Loucy (cell line): ENCODE data around the gene TMC5.

Source experiments
- H2AFZ ChIP-seq: fragments of 200-600 bp; sonication (generic); 2 replicates; pipeline ENCODE4 v1.6.0; 2016; ENCODE audit warnings: antibody characterized with exemption, mild to moderate bottlenecking, low read length, moderate library complexity
- H3F3A ChIP-seq: fragments of 200-600 bp; 2 replicates; pipeline ENCODE4 v1.6.0; 2016; ENCODE audit warnings: antibody characterized with exemption, low read depth, mild to moderate bottlenecking
- H3K27me3 ChIP-seq: fragments of 200-600 bp; sonication (generic); 2 replicates; pipeline ENCODE4 v1.6.1; 2014; ENCODE audit warnings: low read length, mild to moderate bottlenecking; ENCODE audit not compliant: insufficient read depth, poor library complexity, severe bottlenecking
- H3K36me3 ChIP-seq: fragments of 200-600 bp; sonication (generic); 2 replicates; pipeline ENCODE4 v1.6.1; 2016; ENCODE audit warnings: low read length; ENCODE audit not compliant: insufficient read depth
- H3K4me1 ChIP-seq: fragments of 200-600 bp; sonication (generic); 2 replicates; pipeline ENCODE4 v1.5.1; 2014; ENCODE audit warnings: low read length, mild to moderate bottlenecking; ENCODE audit not compliant: insufficient read depth, poor library complexity, severe bottlenecking
- H3K4me2 ChIP-seq: fragments of 200-600 bp; sonication (generic); 2 replicates; pipeline ENCODE4 v1.6.0; 2014; ENCODE audit warnings: antibody characterized with exemption, low read length, low read depth, mild to moderate bottlenecking; ENCODE audit not compliant: poor library complexity, severe bottlenecking
- H3K4me3 ChIP-seq: fragments of 200-600 bp; sonication (generic); 2 replicates; pipeline ENCODE4 v1.5.1; 2014; ENCODE audit warnings: low read length, mild to moderate bottlenecking, mixed read lengths; ENCODE audit not compliant: poor library complexity, severe bottlenecking
- H3K79me2 ChIP-seq: fragments of 200-600 bp; sonication (generic); 2 replicates; pipeline ENCODE4 v1.6.1; 2014; ENCODE audit warnings: low read length; ENCODE audit not compliant: insufficient read depth
- H3K9ac ChIP-seq: fragments of 200-600 bp; sonication (generic); 2 replicates; pipeline ENCODE4 v1.6.0; 2014; ENCODE audit warnings: mild to moderate bottlenecking, low read depth, low read length, moderate library complexity; ENCODE audit not compliant: poor library complexity, severe bottlenecking
- H3K9me2 ChIP-seq: fragments of 200-600 bp; sonication (generic); replicated peaks from 2 replicates; pipeline ENCODE4 v1.6.1; 2016; ENCODE audit warnings: low read depth, low read length, mixed read lengths
- H3K9me3 ChIP-seq: fragments of 200-600 bp; sonication (generic); 2 replicates; pipeline ENCODE4 v1.6.1; 2014; ENCODE audit warnings: mild to moderate bottlenecking, antibody characterized with exemption, low read length, low read depth; ENCODE audit not compliant: insufficient read depth
- H4K20me1 ChIP-seq: fragments of 200-600 bp; sonication (generic); 2 replicates; pipeline ENCODE4 v1.6.0; 2014; ENCODE audit warnings: antibody characterized with exemption, low read length, mild to moderate bottlenecking; ENCODE audit not compliant: insufficient read depth, poor library complexity, severe bottlenecking
- CTCF ChIP-seq: fragments of 200-600 bp; sonication (generic); conservative IDR thresholded peaks from 2 replicates; pipeline ENCODE4 v1.5.1; 2014; ENCODE audit warnings: mild to moderate bottlenecking, antibody characterized with exemption, low read length
- EZH2phosphoT487 ChIP-seq: fragments of 200-600 bp; IDR thresholded peaks from 2 replicates; pipeline ENCODE4 v1.6.1; 2018; ENCODE audit warnings: antibody characterized with exemption, mild to moderate bottlenecking, moderate library complexity, borderline replicate concordance

TMC5 gene

GRCh38 chr16:19418200-19418599, 517 bp downstream of the TMC5 start:
- no peaks in the 10 kb centered on the region for H3K27me3 ChIP-seq
- no peaks in the 10 kb centered on the region for H3K9me2 ChIP-seq
- TF ChIP-seq EZH2phosphoT487: no peak
- no peak for TF ChIP-seq CTCF
- no peak overlapping the region for H2AFZ ChIP-seq
- no peaks in the 10 kb centered on the region for H3K79me2 ChIP-seq
- H3K4me1 ChIP-seq: no peaks in the 10 kb centered on the region
- no peaks in the 10 kb centered on the region; the same call in 1 of the 2 replicates for H3K9me3 ChIP-seq
- H3K9ac ChIP-seq: no peak overlapping the region
- no peak overlapping the region for H3K4me3 ChIP-seq
- no peaks in the 10 kb centered on the region for H3F3A ChIP-seq
- H3K36me3 ChIP-seq: no peaks in the 10 kb centered on the region
- no peak overlapping the region for H3K4me2 ChIP-seq
- H4K20me1 ChIP-seq: no peaks in the 10 kb centered on the region

- Histone ChIP-seq H3K36me3 (no peaks in the 10 kb centered on the region), H3K9me2 (no peaks in the 10 kb centered on the region), H3K9me3 (no peaks in the 10 kb centered on the region; the same call in 1 of the 2 replicates), H3K4me3 (no peak overlapping the region), H3K4me2 (no peak overlapping the region), H3F3A (no peaks in the 10 kb centered on the region), H3K27me3 (no peaks in the 10 kb centered on the region), H3K9ac (no peak overlapping the region), H4K20me1 (no peaks in the 10 kb centered on the region), H3K4me1 (no peaks in the 10 kb centered on the region), H2AFZ (no peak overlapping the region), H3K79me2 (no peaks in the 10 kb centered on the region)
- TF ChIP-seq CTCF: no peak
- no peak for TF ChIP-seq EZH2phosphoT487
Observed at GRCh38 chr16:19419698-19420075, 2.0 kb downstream of the TMC5 start.

GRCh38 chr16:19424478-19424877, 6.8 kb downstream of the TMC5 start:
- Histone ChIP-seq H3K9me2 (no peaks in the 10 kb centered on the region), H2AFZ (no peak overlapping the region), H3K9me3 (no peaks in the 10 kb centered on the region; the same call in 1 of the 2 replicates), H3K79me2 (no peaks in the 10 kb centered on the region), H3K4me1 (no peaks in the 10 kb centered on the region), H3K27me3 (no peaks in the 10 kb centered on the region), H3K9ac (no peak overlapping the region), H3F3A (no peaks in the 10 kb centered on the region), H3K4me2 (no peak overlapping the region), H3K4me3 (no peak overlapping the region), H4K20me1 (no peaks in the 10 kb centered on the region), H3K36me3 (no peaks in the 10 kb centered on the region)
- no peak for TF ChIP-seq EZH2phosphoT487
- TF ChIP-seq CTCF: no peak
